ENCODE data around the gene KSR2. TPM values are rescaled to one million over a fixed set of nuclear protein-coding genes. Genes with fewer than 3 reads are reported as not detected.

Gene KSR2
- total RNA-seq, 1 experiment from 2014 or later: not detected

DNA sequence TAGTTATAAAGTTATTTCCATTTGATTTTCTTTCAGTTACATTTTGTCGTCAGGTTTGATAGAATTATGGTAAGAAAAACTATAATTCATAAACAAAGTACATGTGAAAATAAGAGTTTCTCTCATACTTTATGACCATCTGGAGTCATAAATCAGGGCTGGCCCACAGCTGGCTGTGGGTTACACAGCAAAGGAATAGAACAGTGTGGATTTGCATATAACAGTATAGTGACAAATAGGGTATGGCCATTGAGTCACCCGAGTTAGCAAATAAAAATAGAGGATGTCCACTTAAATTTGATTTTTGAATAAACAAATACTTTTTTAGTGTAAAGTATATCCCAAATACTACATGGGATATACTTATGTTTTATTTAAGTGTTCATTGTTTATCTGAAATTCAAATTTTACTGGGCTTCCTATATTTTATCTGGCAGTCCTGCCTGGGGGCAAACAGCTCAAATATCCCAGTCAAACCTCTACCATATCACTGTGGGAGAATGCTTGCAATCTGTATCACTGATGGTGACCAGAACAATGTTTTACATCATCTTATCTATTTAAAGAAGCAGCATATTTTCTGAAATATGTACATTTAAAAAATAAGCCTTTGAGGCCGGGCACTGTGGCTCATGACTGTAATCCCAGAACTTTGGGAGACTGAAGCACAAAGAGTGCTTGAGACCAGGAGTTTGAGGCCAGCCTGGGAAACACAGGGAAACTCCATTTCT, 65.5 kb downstream of the KSR2 start:
- no peak overlapping the region for H3K4me3 ChIP-seq (ENCODE audit: low read depth, low read length, poor library complexity, severe bottlenecking)
- no peak overlapping the region for H3K27ac ChIP-seq (ENCODE audit: low read depth, low read length, poor library complexity, severe bottlenecking)
- CTCF ChIA-PET: no interaction called here
- no peaks in the 10 kb centered on the region for H3K36me3 ChIP-seq (ENCODE audit: insufficient read depth, low read length, poor library complexity, severe bottlenecking)
- POLR2A ChIA-PET (ENCODE audit: low non-redundant PET): no interaction called here
- intact Hi-C loops (cut with micrococcal nuclease; ENCODE audit: unreplicated experiment): no loop called here
- no peak for DNase-seq (ENCODE audit: low spot score)
- no peaks in the 10 kb centered on the region for H3K27me3 ChIP-seq (replicated peaks; ENCODE audit: insufficient read depth, low read depth, low read length, poor library complexity)
- TF ChIP-seq CTCF (conservative IDR thresholded peaks at IDR 0.05; ENCODE audit: low read depth, low read length) (no peak), EZH2 (IDR thresholded peaks at IDR 0.05; ENCODE audit: borderline replicate concordance, low read depth, low read length, poor library complexity, severe bottlenecking) (no peak)
- no peaks in the 10 kb centered on the region for H3K9me3 ChIP-seq (ENCODE audit: low read depth, low read length, poor library complexity, severe bottlenecking)
- H3K4me1 ChIP-seq (ENCODE audit: insufficient read depth, low read length, poor library complexity, severe bottlenecking): no peaks in the 10 kb centered on the region
- no TSS peak for BruUV-seq (replicated peaks)

GRCh38 chr12:117901631-117902030, 67.2 kb downstream of the KSR2 start:
- no peaks in the 10 kb centered on the region for H3K27me3 ChIP-seq (replicated peaks; ENCODE audit: insufficient read depth, low read depth, low read length, poor library complexity)
- H3K27ac ChIP-seq (ENCODE audit: low read depth, low read length, poor library complexity, severe bottlenecking): no peak overlapping the region
- BruUV-seq (replicated peaks): no TSS peak
- no peak for TF ChIP-seq EZH2 (IDR thresholded peaks at IDR 0.05; ENCODE audit: borderline replicate concordance, low read depth, low read length, poor library complexity, severe bottlenecking)
- H3K36me3 ChIP-seq (ENCODE audit: insufficient read depth, low read length, poor library complexity, severe bottlenecking): no peaks in the 10 kb centered on the region
- ChIA-PET CTCF (no interaction called here), POLR2A (ENCODE audit: low non-redundant PET) (no interaction called here)
- H3K9me3 ChIP-seq (ENCODE audit: low read depth, low read length, poor library complexity, severe bottlenecking): no peaks in the 10 kb centered on the region
- DNase-seq (ENCODE audit: low spot score): no peak
- no peak overlapping the region for H3K4me3 ChIP-seq (ENCODE audit: low read depth, low read length, poor library complexity, severe bottlenecking)
- H3K4me1 ChIP-seq (ENCODE audit: insufficient read depth, low read length, poor library complexity, severe bottlenecking): no peaks in the 10 kb centered on the region
- intact Hi-C loops (cut with micrococcal nuclease; ENCODE audit: unreplicated experiment): no loop called here

- H3K27ac ChIP-seq (ENCODE audit: low read depth, low read length, poor library complexity, severe bottlenecking): no peak overlapping the region
- no peak overlapping the region for H3K4me3 ChIP-seq (ENCODE audit: low read depth, low read length, poor library complexity, severe bottlenecking)
- TF ChIP-seq CTCF (conservative IDR thresholded peaks at IDR 0.05; ENCODE audit: low read depth, low read length): no peak
- TF ChIP-seq EZH2 (IDR thresholded peaks at IDR 0.05; ENCODE audit: borderline replicate concordance, low read depth, low read length, poor library complexity, severe bottlenecking): no peak
- no peaks in the 10 kb centered on the region for H3K4me1 ChIP-seq (ENCODE audit: insufficient read depth, low read length, poor library complexity, severe bottlenecking)
- POLR2A ChIA-PET (ENCODE audit: low non-redundant PET): no interaction called here
- H3K9me3 ChIP-seq (ENCODE audit: low read depth, low read length, poor library complexity, severe bottlenecking): no peaks in the 10 kb centered on the region
- CTCF ChIA-PET: no interaction called here
- no peaks in the 10 kb centered on the region for H3K27me3 ChIP-seq (replicated peaks; ENCODE audit: insufficient read depth, low read depth, low read length, poor library complexity)
- DNase-seq (ENCODE audit: low spot score): peak; percentile 6
- H3K36me3 ChIP-seq (ENCODE audit: insufficient read depth, low read length, poor library complexity, severe bottlenecking): no peaks in the 10 kb centered on the region
- intact Hi-C loops (cut with micrococcal nuclease; ENCODE audit: unreplicated experiment): no loop called here
- no TSS peak for BruUV-seq (replicated peaks)
Measured at GRCh38 chr12:117900561-117900960, 68.2 kb downstream of the KSR2 start.

Measured in A673 (cell line).